Heart left ventricle (tissue), 13 donors: ENCODE results near the gene PADI2.

Experiments used
- POLR2A ChIP-seq, 2 donors: fragments of 450-650 bp; IDR thresholded peaks; one replicate each; pipeline ENCODE4 v1.6.1; 2017; ENCODE audit warnings: antibody characterized with exemption in 2 of 2, mild to moderate bottlenecking in 2 of 2, moderate library complexity in 2 of 2
- TF ChIP-seq, protein P1 (sequence below), 12 donors: fragments of 200-600 bp; sonication (generic) in 4 of 12; IDR thresholded peaks; one replicate each; pipeline versions ENCODE4 v1.5.0 to v1.8.0; 2018 to 2022; ENCODE audit warnings: antibody characterized with exemption in 12 of 12, mild to moderate bottlenecking in 5 of 12
- donor health status: ischemic (EF 13 %, LVEDD 7.1; RV severe dilation, severe dysfunction).
- donor health status: DM: no; HTN: yes; CAD: no.
- donor health status: DM: no; HTN: no; CAD: no.
- donor health status: ischemic (EF 25% LVEDD 6.9; RV normal size, moderate dysfunction).
- donor health status: ischemic (EF 25% LVEDD 5.7; RV mildly dilated, moderate dysfunction).
- donor health status: ischemic (EF 35%, LVEDD 5.7; RV mildly dilated, moderate dysfunction).
- donor health status: nonischemic (EF 11% LVEDD 7.7; RV severe dilation, severe dysfunction).
- donor health status: DM: yes; HTN: yes; CAD: no.
- donor health status: PGD.
- donor health status: ischemic (EF 29% LVEDD 5.4; RV normal size, mild dysfunction).
- donor health status: nonischemic (EF 23%, LVEDD 6.1; RV moderate dilation, normal function).

DNA sequence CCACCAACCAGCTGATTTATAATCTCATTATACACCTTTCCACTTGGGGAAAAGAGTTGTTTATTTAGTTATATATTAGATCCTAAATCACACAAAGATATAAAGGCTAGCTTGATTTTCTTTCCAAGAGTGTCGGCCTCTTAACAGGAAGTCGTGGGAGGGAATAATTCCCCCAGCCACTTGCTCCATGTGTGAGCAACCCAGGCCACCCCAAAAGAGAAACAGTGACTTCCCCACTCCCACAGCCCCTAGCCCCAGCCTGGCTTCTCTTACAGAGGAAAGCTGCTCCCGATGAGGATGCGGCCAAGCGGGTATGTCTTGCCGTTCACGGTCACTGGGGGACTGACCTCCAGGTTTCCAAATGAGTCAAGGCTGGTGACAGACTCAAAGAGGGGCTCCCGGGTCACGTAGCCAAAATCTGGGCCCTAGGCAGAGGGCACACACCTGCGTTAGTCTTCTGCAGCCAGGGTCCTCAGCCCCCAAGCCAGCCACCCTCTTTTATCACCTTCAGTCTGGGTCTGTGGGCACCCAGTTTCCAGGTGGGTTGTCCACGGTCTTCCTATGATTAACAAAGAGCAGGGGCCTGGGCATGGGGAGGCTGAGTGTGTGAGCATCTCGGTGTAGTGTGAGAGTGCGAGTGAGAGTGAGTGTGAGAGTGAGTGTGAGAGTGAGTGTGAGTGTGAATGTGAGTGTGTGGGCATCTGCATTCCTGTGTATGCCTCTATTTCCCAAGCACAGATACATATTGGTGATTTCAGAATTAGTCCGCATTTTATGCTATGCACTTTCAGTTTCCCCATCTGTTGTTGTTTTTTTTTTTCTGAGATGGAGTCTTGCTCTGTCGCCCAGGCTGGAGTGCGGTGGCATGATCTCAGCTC lies 40.0 kb downstream of the PADI2 start:
- TF ChIP-seq, protein P1, sequence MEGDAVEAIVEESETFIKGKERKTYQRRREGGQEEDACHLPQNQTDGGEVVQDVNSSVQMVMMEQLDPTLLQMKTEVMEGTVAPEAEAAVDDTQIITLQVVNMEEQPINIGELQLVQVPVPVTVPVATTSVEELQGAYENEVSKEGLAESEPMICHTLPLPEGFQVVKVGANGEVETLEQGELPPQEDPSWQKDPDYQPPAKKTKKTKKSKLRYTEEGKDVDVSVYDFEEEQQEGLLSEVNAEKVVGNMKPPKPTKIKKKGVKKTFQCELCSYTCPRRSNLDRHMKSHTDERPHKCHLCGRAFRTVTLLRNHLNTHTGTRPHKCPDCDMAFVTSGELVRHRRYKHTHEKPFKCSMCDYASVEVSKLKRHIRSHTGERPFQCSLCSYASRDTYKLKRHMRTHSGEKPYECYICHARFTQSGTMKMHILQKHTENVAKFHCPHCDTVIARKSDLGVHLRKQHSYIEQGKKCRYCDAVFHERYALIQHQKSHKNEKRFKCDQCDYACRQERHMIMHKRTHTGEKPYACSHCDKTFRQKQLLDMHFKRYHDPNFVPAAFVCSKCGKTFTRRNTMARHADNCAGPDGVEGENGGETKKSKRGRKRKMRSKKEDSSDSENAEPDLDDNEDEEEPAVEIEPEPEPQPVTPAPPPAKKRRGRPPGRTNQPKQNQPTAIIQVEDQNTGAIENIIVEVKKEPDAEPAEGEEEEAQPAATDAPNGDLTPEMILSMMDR (IDR thresholded peaks at IDR 0.05), result no peak
- TF ChIP-seq POLR2A (IDR thresholded peaks at IDR 0.05), result no peak
